MM.1S (cell line): ENCODE data around the gene NASP.

ENCODE experiments used
- DNase-seq: peaks from one replicate; pipeline ENCODE4 v3.0.0-alpha.2; 2015
- H2AFZ ChIP-seq: fragments of 300-600 bp; sonication (generic); 2 replicates; pipeline ENCODE4 v1.6.0; 2016; ENCODE audit warnings: antibody characterized with exemption, low read length
- H3F3A ChIP-seq: fragments of 300-600 bp; sonication (generic); 2 replicates; pipeline ENCODE4 v1.6.1; 2016; ENCODE audit warnings: mild to moderate bottlenecking, antibody characterized with exemption, low read length, moderate library complexity, mixed read lengths; ENCODE audit not compliant: insufficient read depth
- H3K27ac ChIP-seq: fragments of 300-600 bp; sonication (generic); 2 replicates; pipeline ENCODE4 v1.5.1; 2016; ENCODE audit warnings: mild to moderate bottlenecking, low read length
- H3K27me3 ChIP-seq: fragments of 300-600 bp; sonication (generic); replicated peaks from 2 replicates; pipeline ENCODE4 v1.6.0; 2016; ENCODE audit warnings: low read length; ENCODE audit not compliant: insufficient read depth
- H3K36me3 ChIP-seq: fragments of 300-600 bp; sonication (generic); replicated peaks from 2 replicates; pipeline ENCODE4 v1.6.1; 2016; ENCODE audit warnings: mild to moderate bottlenecking, low read length, mixed read lengths; ENCODE audit not compliant: insufficient read depth
- H3K4me1 ChIP-seq: fragments of 300-600 bp; sonication (generic); 2 replicates; pipeline ENCODE4 v1.6.1; 2016; ENCODE audit warnings: low read length, mixed read lengths
- H3K4me2 ChIP-seq: fragments of 300-600 bp; sonication (generic); 2 replicates; pipeline ENCODE4 v1.6.0; 2016; ENCODE audit warnings: low read depth, low read length
- H3K4me3 ChIP-seq: fragments of 300-600 bp; sonication (generic); 2 replicates; pipeline ENCODE4 v1.5.1; 2016; ENCODE audit warnings: low read length, mixed read lengths
- H3K79me2 ChIP-seq: fragments of 300-600 bp; sonication (generic); 2 replicates; pipeline ENCODE4 v1.6.1; 2016; ENCODE audit warnings: mixed run types, low read length, mixed read lengths
- H3K9ac ChIP-seq: fragments of 300-600 bp; sonication (generic); 2 replicates; pipeline ENCODE4 v1.6.1; 2016; ENCODE audit warnings: low read length, mixed read lengths
- H3K9me2 ChIP-seq: fragments of 300-600 bp; sonication (generic); replicated peaks from 2 replicates; pipeline ENCODE4 v1.6.1; 2016; ENCODE audit warnings: mild to moderate bottlenecking, low read length, mixed read lengths; ENCODE audit not compliant: insufficient read depth
- H3K9me3 ChIP-seq: fragments of 300-600 bp; sonication (generic); replicated peaks from 2 replicates; pipeline ENCODE4 v1.6.1; 2016; ENCODE audit warnings: mild to moderate bottlenecking, low read length, mixed read lengths; ENCODE audit not compliant: insufficient read depth
- H4K20me1 ChIP-seq: fragments of 300-600 bp; sonication (generic); 2 replicates; pipeline ENCODE4 v1.6.1; 2016; ENCODE audit warnings: mild to moderate bottlenecking, low read length, moderate library complexity, mixed read lengths; ENCODE audit not compliant: insufficient read depth
- CTCF ChIP-seq: fragments of 300-600 bp; sonication (generic); IDR thresholded peaks from 2 replicates; pipeline ENCODE4 v1.5.1; 2016; ENCODE audit warnings: antibody characterized with exemption, low read length, mixed read lengths
- EZH2 ChIP-seq: fragments of 300-600 bp; sonication (generic); optimal IDR thresholded peaks from 2 replicates; pipeline ENCODE3; 2017; ENCODE audit warnings: low read depth, mild to moderate bottlenecking, antibody characterized with exemption, low read length, mixed read lengths
- EZH2phosphoT487 ChIP-seq: fragments of 300-600 bp; sonication (generic); IDR thresholded peaks from 2 replicates; pipeline ENCODE4 v1.6.1; 2018; ENCODE audit warnings: antibody characterized with exemption, low read length

The NASP gene

GRCh38 chr1:45554198-45554597 is 29.6 kb upstream of the NASP start:
- peaks cover 11% of the 10 kb centered on the region for H3F3A ChIP-seq
- H3K9ac ChIP-seq, result no peak overlapping the region
- H4K20me1 ChIP-seq, result no peaks in the 10 kb centered on the region; the same call in 1 of the 2 replicates
- no peak overlapping the region for H3K4me2 ChIP-seq
- H3K27me3 ChIP-seq, result no peaks in the 10 kb centered on the region
- no peaks in the 10 kb centered on the region for H3K9me3 ChIP-seq
- H3K4me1 ChIP-seq, result peaks cover 8% of the 10 kb centered on the region
- H3K4me3 ChIP-seq, result no peak overlapping the region
- H3K36me3 ChIP-seq, result no peaks in the 10 kb centered on the region
- no peak overlapping the region for H2AFZ ChIP-seq
- TF ChIP-seq EZH2phosphoT487 (no peak), EZH2 (no peak), CTCF (no peak)
- no peak for DNase-seq
- peaks cover 74% of the 10 kb centered on the region for H3K79me2 ChIP-seq
- H3K9me2 ChIP-seq, result no peaks in the 10 kb centered on the region
- H3K27ac ChIP-seq, result no peak overlapping the region

GRCh38 chr1:45557422-45557944 is 26.4 kb upstream of the NASP start:
- Histone ChIP-seq H2AFZ (no peak overlapping the region), H3K27me3 (no peaks in the 10 kb centered on the region), H3F3A (peaks cover 4% of the 10 kb centered on the region; the same call in 1 of the 2 replicates), H4K20me1 (no peaks in the 10 kb centered on the region; the same call in 1 of the 2 replicates), H3K4me2 (no peak overlapping the region), H3K9ac (no peak overlapping the region), H3K27ac (no peak overlapping the region), H3K4me3 (no peak overlapping the region), H3K4me1 (peaks cover 2% of the 10 kb centered on the region), H3K36me3 (no peaks in the 10 kb centered on the region; the same call in 1 of the 2 replicates), H3K79me2 (peaks cover 83% of the 10 kb centered on the region), H3K9me2 (no peaks in the 10 kb centered on the region), H3K9me3 (no peaks in the 10 kb centered on the region)
- TF ChIP-seq EZH2, result no peak
- TF ChIP-seq CTCF, result no peak
- TF ChIP-seq EZH2phosphoT487, result no peak
- DNase-seq, result no peak

GRCh38 chr1:45563843-45564242 is 20.0 kb upstream of the NASP start:
- Histone ChIP-seq H3K79me2 (peaks cover 44% of the 10 kb centered on the region), H3K27me3 (no peaks in the 10 kb centered on the region), H3K27ac (no peak overlapping the region), H3F3A (peaks cover 6% of the 10 kb centered on the region), H3K9me2 (no peaks in the 10 kb centered on the region), H3K9me3 (no peaks in the 10 kb centered on the region), H3K4me2 (no peak overlapping the region), H4K20me1 (no peaks in the 10 kb centered on the region), H3K36me3 (no peaks in the 10 kb centered on the region; the same call in 1 of the 2 replicates), H3K4me1 (no peaks in the 10 kb centered on the region), H3K4me3 (no peak overlapping the region), H2AFZ (no peak overlapping the region), H3K9ac (no peak overlapping the region)
- no peak for TF ChIP-seq CTCF
- no peak for TF ChIP-seq EZH2phosphoT487
- TF ChIP-seq EZH2, result no peak
- no peak for DNase-seq
